Ishikawa (cell line): ENCODE measurements around the gene TPK1.

Experiments
- CEBPB ChIP-seq: IDR thresholded peaks from 2 replicates; pipeline ENCODE4 v1.6.1; 2012
- CREB1 ChIP-seq: IDR thresholded peaks from 2 replicates; pipeline ENCODE4 v1.6.1; 2012; ENCODE audit warnings: low read depth
- EGR1 ChIP-seq: IDR thresholded peaks from 2 replicates; pipeline ENCODE4 v1.6.1; 2012
- EP300 ChIP-seq: IDR thresholded peaks from 2 replicates; pipeline ENCODE4 v1.6.1; 2012; ENCODE audit warnings: borderline replicate concordance
- FOXM1 ChIP-seq: IDR thresholded peaks from 2 replicates; pipeline ENCODE4 v1.6.1; 2012; ENCODE audit warnings: low read depth, borderline replicate concordance
- MAX ChIP-seq: IDR thresholded peaks from 2 replicates; pipeline ENCODE4 v1.6.1; 2012
- NFIC ChIP-seq: IDR thresholded peaks from 2 replicates; pipeline ENCODE4 v1.6.1; 2012
- RAD21 ChIP-seq: IDR thresholded peaks from 2 replicates; pipeline ENCODE4 v1.6.1; 2012; ENCODE audit warnings: low read depth
- REST ChIP-seq: IDR thresholded peaks from 2 replicates; pipeline ENCODE4 v1.6.1; 2012; ENCODE audit warnings: low read depth, mild to moderate bottlenecking
- TAF1 ChIP-seq: IDR thresholded peaks from 2 replicates; pipeline ENCODE4 v1.6.1; 2012; ENCODE audit warnings: low read depth, mild to moderate bottlenecking
- TCF12 ChIP-seq: IDR thresholded peaks from 2 replicates; pipeline ENCODE4 v1.6.1; 2012; ENCODE audit warnings: low read depth
- TEAD4 ChIP-seq: IDR thresholded peaks from 2 replicates; pipeline ENCODE4 v1.6.1; 2012
- USF1 ChIP-seq: IDR thresholded peaks from 2 replicates; pipeline ENCODE4 v1.6.1; 2012
- YY1 ChIP-seq: IDR thresholded peaks from 2 replicates; pipeline ENCODE4 v1.6.1; 2012; ENCODE audit warnings: low read depth
- ZBTB7A ChIP-seq: IDR thresholded peaks from 2 replicates; pipeline ENCODE4 v1.6.1; 2012; ENCODE audit warnings: low read depth

The TPK1 gene

DNA sequence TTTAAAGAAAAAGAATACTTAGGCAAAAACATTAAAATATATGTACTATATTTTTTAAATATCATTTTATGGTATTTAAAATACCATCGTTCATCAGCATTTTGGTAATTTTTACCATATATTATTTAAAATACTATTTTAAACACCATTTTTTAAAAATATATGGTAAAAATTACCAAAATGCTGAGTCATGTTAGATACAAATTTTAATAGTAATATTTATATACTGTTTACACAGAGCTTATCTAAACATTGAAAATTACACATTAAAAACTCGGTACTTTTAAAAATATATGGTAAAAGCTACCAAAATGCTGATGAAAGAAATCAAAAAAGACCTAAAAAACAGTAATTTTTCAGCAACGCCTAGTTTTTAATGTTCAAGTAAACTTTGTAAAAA, 105.6 kb downstream of the TPK1 start:
- TF ChIP-seq RAD21 (no peak), NFIC (no peak), TCF12 (no peak), REST (no peak), ZBTB7A (no peak), CEBPB (no peak), FOXM1 (no peak), CREB1 (no peak), MAX (no peak), TAF1 (no peak), EGR1 (no peak), TEAD4 (no peak), USF1 (no peak), EP300 (no peak), YY1 (no peak)

- no peak for TF ChIP-seq CREB1
- TF ChIP-seq NFIC = no peak
Measured at GRCh38 chr7:144729226-144729625, 106.6 kb downstream of the TPK1 start.

DNA sequence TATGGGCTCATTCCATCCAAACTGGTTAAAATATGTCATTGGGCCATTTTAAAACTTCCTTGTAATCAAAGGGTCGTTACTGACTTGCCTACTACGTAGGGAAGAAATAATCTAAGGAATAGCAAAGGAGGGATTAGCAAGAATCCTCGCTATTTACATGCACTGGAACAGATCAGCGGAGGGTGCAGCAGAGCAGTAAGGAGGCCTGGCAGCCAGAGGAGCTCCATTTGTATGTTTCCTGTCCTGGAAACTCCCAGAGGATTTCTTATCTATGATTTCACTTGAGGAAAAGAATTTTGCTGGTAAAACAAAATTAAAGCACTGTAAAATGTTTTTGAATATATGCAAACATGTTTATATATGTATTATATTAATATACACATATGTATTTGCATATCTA, 107.3 kb downstream of the TPK1 start:
- TF ChIP-seq RAD21 = no peak
- TF ChIP-seq MAX = no peak
- TF ChIP-seq CREB1 = no peak
- TF ChIP-seq TEAD4 = no peak
- TF ChIP-seq ZBTB7A = no peak
- TF ChIP-seq NFIC = no peak
- TF ChIP-seq REST = no peak
- TF ChIP-seq EP300 = no peak
- TF ChIP-seq EGR1 = no peak
- no peak for TF ChIP-seq FOXM1
- TF ChIP-seq TCF12 = no peak
- no peak for TF ChIP-seq USF1

DNA sequence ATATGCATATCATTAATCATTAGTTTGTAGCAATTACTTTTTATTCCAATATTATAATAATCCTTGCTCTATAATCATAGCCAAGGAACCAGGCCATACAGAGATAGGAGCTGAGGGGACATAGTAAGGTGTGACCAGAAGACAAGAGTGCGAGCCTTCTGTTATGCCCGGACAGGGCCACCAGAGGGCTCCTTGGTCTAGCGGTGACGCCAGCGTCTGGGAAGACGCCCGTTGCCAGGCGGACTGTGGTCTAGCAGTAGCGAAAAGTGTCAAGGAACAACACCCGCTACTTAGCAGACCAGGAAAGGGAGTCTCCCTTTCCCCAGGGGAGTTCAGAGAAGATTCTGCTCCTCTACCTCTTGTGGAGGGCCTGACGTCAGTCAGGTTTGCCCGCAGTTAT, 109.0 kb downstream of the TPK1 start:
- peak; percentile 11; the same call in 1 of the 2 replicates for TF ChIP-seq RAD21

DNA sequence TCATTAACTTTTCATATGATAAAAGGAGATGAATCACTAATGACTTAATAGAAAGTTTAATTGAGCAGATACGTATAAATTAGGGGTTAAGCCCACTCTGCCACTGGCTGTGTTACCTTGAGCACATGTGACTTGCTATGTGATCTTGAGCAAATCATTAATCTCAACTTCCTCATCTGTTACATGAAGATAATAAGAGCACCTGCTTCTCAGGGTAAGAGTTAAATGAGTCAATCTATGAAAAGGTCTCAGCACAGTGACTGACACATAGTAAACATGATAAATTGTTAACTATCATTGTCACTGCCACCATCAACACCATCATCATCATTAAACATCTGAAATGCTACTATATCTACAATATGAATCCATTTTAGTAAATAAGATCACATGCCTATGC, 110.8 kb downstream of the TPK1 start:
- TF ChIP-seq MAX = no peak
- TF ChIP-seq RAD21 = no peak
- TF ChIP-seq YY1 = no peak
- TF ChIP-seq NFIC = no peak
- TF ChIP-seq TCF12 = no peak
- no peak for TF ChIP-seq TEAD4
- TF ChIP-seq ZBTB7A = no peak
- TF ChIP-seq CEBPB = no peak
- TF ChIP-seq CREB1 = no peak
- no peak for TF ChIP-seq REST
- no peak for TF ChIP-seq TAF1
- TF ChIP-seq EGR1 = no peak
- TF ChIP-seq FOXM1 = no peak
- TF ChIP-seq USF1 = no peak
- TF ChIP-seq EP300 = no peak
